Smooth muscle cell of the brain vasculature (primary cell): ENCODE results near the gene POC1A.

Experiments
- DNase-seq: peaks from one replicate; pipeline ENCODE4 v3.0.0-alpha.2; 2012; ENCODE audit warnings: low read depth, low spot score

The POC1A gene

GRCh38 chr3:52128118-52128683 is 26.0 kb downstream of the POC1A start:
- DNase-seq, result peak; percentile 57

GRCh38 chr3:52126500-52126899 is 27.7 kb downstream of the POC1A start:
- no peak for DNase-seq

- no peak for DNase-seq
Observed at GRCh38 chr3:52126036-52126435, 28.2 kb downstream of the POC1A start.

- no peak for DNase-seq
Observed at GRCh38 chr3:52124766-52125165, 29.5 kb downstream of the POC1A start.

- DNase-seq, result no peak
Observed at GRCh38 chr3:52124126-52124525, 30.1 kb downstream of the POC1A start.

- DNase-seq, result peak; percentile 47
Observed at GRCh38 chr3:52123106-52123725, 31.0 kb downstream of the POC1A start.

- DNase-seq, result no peak
Observed at GRCh38 chr3:52122491-52122890, 31.7 kb downstream of the POC1A start.

GRCh38 chr3:52121813-52122212 is 32.4 kb downstream of the POC1A start:
- DNase-seq, result no peak

GRCh38 chr3:52121464-52121805 is 32.8 kb downstream of the POC1A start:
- DNase-seq, result no peak

GRCh38 chr3:52120556-52121463 is 33.4 kb downstream of the POC1A start:
- DNase-seq, result no peak

- DNase-seq, result no peak
Observed at GRCh38 chr3:52119826-52120225, 34.4 kb downstream of the POC1A start.

GRCh38 chr3:52119099-52119498 is 35.1 kb downstream of the POC1A start:
- DNase-seq, result no peak

- DNase-seq, result no peak
Observed at GRCh38 chr3:52118156-52118875, 35.9 kb downstream of the POC1A start.

- no peak for DNase-seq
Observed at GRCh38 chr3:52117537-52117936, 36.7 kb downstream of the POC1A start.

GRCh38 chr3:52112056-52112455 is 42.2 kb downstream of the POC1A start:
- DNase-seq, result no peak

- DNase-seq, result no peak
Observed at GRCh38 chr3:52110502-52110901, 43.7 kb downstream of the POC1A start.

GRCh38 chr3:52109611-52110301 is 44.5 kb downstream of the POC1A start:
- no peak for DNase-seq

GRCh38 chr3:52108302-52109232 is 45.7 kb downstream of the POC1A start:
- DNase-seq, result no peak

- no peak for DNase-seq
Observed at GRCh38 chr3:52106951-52107611, 47.1 kb downstream of the POC1A start.
